Smooth muscle cell (in vitro differentiated cells): ENCODE measurements around the gene SPSB1. TPM values are rescaled to one million over a fixed set of nuclear protein-coding genes. Genes with fewer than 3 reads are reported as not detected.

Experiments used
- DNase-seq: peaks from one replicate; lab custom pipeline; 2025; ENCODE audit not compliant: unreplicated experiment; lab: John Stamatoyannopoulos, UW
- H2AFZ ChIP-seq: fragments of 200-600 bp; sonication (generic); 2 replicates; pipeline ENCODE4 v1.6.0; 2016; ENCODE audit warnings: antibody characterized with exemption, low read depth, mild to moderate bottlenecking
- H3F3A ChIP-seq: fragments of 200-600 bp; sonication (generic); 2 replicates; pipeline ENCODE4 v1.6.0; 2017; ENCODE audit warnings: antibody characterized with exemption, low read depth
- H3K27ac ChIP-seq: fragments of 200-600 bp; sonication (generic); 2 replicates; pipeline ENCODE4 v1.5.1; 2016; ENCODE audit warnings: low read depth, mild to moderate bottlenecking
- H3K27me3 ChIP-seq: fragments of 200-600 bp; sonication (generic); 2 replicates; pipeline ENCODE4 v1.6.1; 2016; ENCODE audit warnings: low read depth, mild to moderate bottlenecking
- H3K36me3 ChIP-seq: fragments of 200-600 bp; sonication (generic); 2 replicates; pipeline ENCODE4 v1.5.1; 2016; ENCODE audit warnings: low read depth
- H3K4me1 ChIP-seq: fragments of 200-600 bp; sonication (generic); 2 replicates; pipeline ENCODE4 v1.5.1; 2016; ENCODE audit warnings: low read depth
- H3K4me2 ChIP-seq: fragments of 200-600 bp; sonication (generic); 2 replicates; pipeline ENCODE4 v1.6.0; 2016; ENCODE audit warnings: mild to moderate bottlenecking
- H3K4me3 ChIP-seq: fragments of 200-600 bp; sonication (generic); 2 replicates; pipeline ENCODE4 v1.5.1; 2016; ENCODE audit warnings: mild to moderate bottlenecking
- H3K79me2 ChIP-seq: fragments of 200-600 bp; sonication (generic); 2 replicates; pipeline ENCODE4 v1.6.0; 2016; ENCODE audit warnings: low read depth, mild to moderate bottlenecking
- H3K9ac ChIP-seq: fragments of 200-600 bp; sonication (generic); 2 replicates; pipeline ENCODE4 v1.6.0; 2016; ENCODE audit warnings: low read depth
- H3K9me3 ChIP-seq: fragments of 200-600 bp; sonication (generic); replicated peaks from 2 replicates; pipeline ENCODE4 v1.5.1; 2016; ENCODE audit warnings: low read depth
- H4K20me1 ChIP-seq: fragments of 200-600 bp; sonication (generic); 2 replicates; pipeline ENCODE4 v1.6.0; 2016; ENCODE audit warnings: low read depth
- CTCF ChIP-seq: fragments of 200-600 bp; sonication (generic); IDR thresholded peaks from 2 replicates; pipeline ENCODE4 v1.5.1; 2017; ENCODE audit warnings: borderline replicate concordance, mild to moderate bottlenecking, antibody characterized with exemption; ENCODE audit not compliant: insufficient read depth, poor library complexity, severe bottlenecking
- WGBS: methylation state at CpG from one replicate; pipeline ENCODE4 v1.1.7; 2016; ENCODE audit warnings: low lambda C conversion rate; 5-methylcytosine and 5-hydroxymethylcytosine counted together
- polyA plus RNA-seq: library from polyadenylated mRNA; unstranded; fragments of >200 nt; fragmentation: Nextera tagmentation; extraction: Ambion mirVana; gene quantifications from 2 replicates; pipeline ENCODE4 v1.2.1, GENCODE V29; 2016
- total RNA-seq: library from RNA; depleted of rRNA; stranded (reverse); fragments of >200 nt; gene quantifications from 2 replicates; pipeline ENCODE4 v1.2.3, GENCODE V29; 2014

The SPSB1 gene
- total and polyA plus RNA-seq, 2 experiments from 2014 or later, result 27.6 to 37.0 TPM

DNA sequence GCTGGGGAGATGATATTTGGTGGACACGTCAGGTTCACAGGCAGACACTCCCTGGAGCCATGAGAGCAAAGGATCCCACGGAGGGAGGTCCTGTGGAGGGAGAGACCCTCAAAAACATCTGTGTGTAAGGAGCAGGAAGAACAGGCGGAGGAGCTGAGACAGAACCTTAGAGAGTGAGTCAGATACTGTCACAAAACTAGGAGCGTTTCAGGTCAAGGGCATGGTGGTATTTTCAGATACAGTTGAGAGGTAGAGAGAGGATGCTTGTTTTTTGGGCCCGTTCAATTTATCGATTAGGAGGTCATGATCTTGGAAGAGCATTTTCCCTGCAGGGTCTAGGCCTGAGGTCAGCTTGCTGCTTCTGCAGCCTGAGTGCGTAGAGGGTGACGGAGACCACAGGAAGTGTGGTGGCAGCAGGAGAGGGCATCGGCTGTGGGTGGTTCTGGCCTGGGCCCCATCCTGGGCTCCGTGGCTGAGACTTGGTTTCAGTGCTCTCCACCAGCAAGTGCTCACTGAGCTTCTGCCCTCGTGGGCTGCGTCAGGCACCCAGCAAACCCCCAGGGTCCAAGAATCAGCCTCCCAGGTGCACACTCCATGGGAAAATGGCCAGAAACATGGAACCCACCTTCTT is 39.9 kb downstream of the SPSB1 start:
- no peak overlapping the region for H3K4me2 ChIP-seq
- peaks cover 12% of the 10 kb centered on the region for H3F3A ChIP-seq
- no peaks in the 10 kb centered on the region for H3K9me3 ChIP-seq
- no peak for TF ChIP-seq CTCF
- H2AFZ ChIP-seq, result no peak overlapping the region
- H3K27ac ChIP-seq, result peak overlapping the region; percentile 61
- no peaks in the 10 kb centered on the region for H3K27me3 ChIP-seq
- peaks cover 99% of the 10 kb centered on the region for H4K20me1 ChIP-seq
- H3K4me1 ChIP-seq, result no peaks in the 10 kb centered on the region
- 87% methylated on average over 11 of the region's 12 CpGs for WGBS
- no peak overlapping the region for H3K4me3 ChIP-seq
- H3K79me2 ChIP-seq, result peaks cover 100% of the 10 kb centered on the region
- no peak overlapping the region for H3K9ac ChIP-seq
- H3K36me3 ChIP-seq, result no peaks in the 10 kb centered on the region
- DNase-seq, result no peak

GRCh38 chr1:9338397-9339246 is 45.9 kb downstream of the SPSB1 start:
- no peak overlapping the region for H2AFZ ChIP-seq
- no peak overlapping the region for H3K4me3 ChIP-seq
- peak overlapping the region; percentile 48 for H3K9ac ChIP-seq
- H3K4me1 ChIP-seq, result no peaks in the 10 kb centered on the region
- no peak for DNase-seq
- H3F3A ChIP-seq, result peaks cover 4% of the 10 kb centered on the region
- no peak for TF ChIP-seq CTCF
- H3K36me3 ChIP-seq, result no peaks in the 10 kb centered on the region
- peaks cover 100% of the 10 kb centered on the region for H3K79me2 ChIP-seq
- peaks cover 100% of the 10 kb centered on the region for H4K20me1 ChIP-seq
- H3K9me3 ChIP-seq, result no peaks in the 10 kb centered on the region
- H3K27me3 ChIP-seq, result no peaks in the 10 kb centered on the region
- WGBS, result 75% methylated on average over 25 of the region's 25 CpGs
- H3K4me2 ChIP-seq, result no peak overlapping the region
- peak overlapping the region; percentile 75 for H3K27ac ChIP-seq

DNA sequence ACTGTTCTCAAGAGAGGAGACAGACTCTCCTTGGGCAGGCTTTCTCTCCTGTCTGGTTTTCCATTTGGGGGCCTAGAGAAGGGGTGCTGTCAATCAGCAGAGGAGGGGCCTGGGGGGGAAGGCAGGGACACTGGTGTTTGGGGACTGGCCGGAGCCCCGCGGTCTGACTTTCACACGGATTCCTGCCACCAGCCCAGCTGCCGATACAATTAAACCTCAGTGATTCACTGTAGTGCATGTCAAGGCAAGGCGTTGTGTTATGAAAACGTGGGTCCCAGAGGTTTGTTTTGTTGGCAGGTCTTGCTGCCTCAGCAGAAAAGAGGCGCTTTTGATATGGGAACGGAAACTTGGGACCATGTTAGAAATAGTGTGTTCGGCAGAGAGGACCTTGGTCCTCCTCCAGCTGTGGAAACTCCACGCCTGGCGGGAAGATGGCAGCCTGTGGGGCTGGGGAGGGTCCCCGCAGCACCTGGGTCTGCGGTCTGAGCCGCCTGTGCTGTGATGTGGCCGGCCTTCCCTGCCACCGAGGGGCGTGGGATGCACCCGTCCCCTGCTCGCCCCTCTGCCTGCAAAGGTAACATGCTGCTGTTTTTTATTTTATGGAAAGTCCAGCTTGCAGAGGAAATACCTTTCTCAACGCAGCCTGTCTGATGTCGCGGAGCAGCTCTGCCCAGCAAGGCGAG is 47.6 kb downstream of the SPSB1 start:
- H3K4me1 ChIP-seq, result no peaks in the 10 kb centered on the region

More for the DNA sequence above, 47.6 kb downstream of the SPSB1 start:
- H3K9me3 ChIP-seq, result no peaks in the 10 kb centered on the region
- no peak overlapping the region for H3K4me3 ChIP-seq
- H3F3A ChIP-seq, result no peaks in the 10 kb centered on the region
- no peaks in the 10 kb centered on the region for H3K36me3 ChIP-seq
- no peaks in the 10 kb centered on the region for H3K27me3 ChIP-seq
- no peak overlapping the region for H3K9ac ChIP-seq
- peaks cover 100% of the 10 kb centered on the region for H4K20me1 ChIP-seq
- WGBS, result 75% methylated on average over 24 of the region's 24 CpGs
- no peak for DNase-seq
- no peak overlapping the region for H2AFZ ChIP-seq
- peak overlapping the region; percentile 48 for H3K27ac ChIP-seq
- H3K4me2 ChIP-seq, result peak overlapping the region; percentile 57
- H3K79me2 ChIP-seq, result peaks cover 100% of the 10 kb centered on the region
- no peak for TF ChIP-seq CTCF
